Effector memory CD8-positive, alpha-beta T cell (primary cell): ENCODE results near the gene SYNGR1.
A peak's percentile ranks its signal among the peaks of the same experiment; 100 is the strongest.
"Not testable (repeated sequence)": the region's sequence is repeated elsewhere in the genome, so short reads cannot be mapped to it uniquely, and the experiment has no call there.

Experiments
- ATAC-seq: fragments of 150-1000 bp; cut with Tn5 transposase; replicated peaks from 2 replicates; pipeline ENCODE4 v1.10.0; 2021; ENCODE audit warnings: mild to moderate bottlenecking, moderate library complexity
- DNase-seq, 3 experiments: peaks; one replicate each; pipeline ENCODE4 v3.0.0; 2021
- H3K27ac Mint-ChIP-seq, 2 donors: one replicate each; pipeline ENCODE4 v1.8.0; 2022; ENCODE audit warnings: mild to moderate bottlenecking in 2 of 2, mixed read lengths in 2 of 2, moderate library complexity in 2 of 2
- H3K27me3 Mint-ChIP-seq, 2 donors: one replicate each; pipeline ENCODE4 v1.8.0; 2022; ENCODE audit warnings: mixed read lengths in 2 of 2
- H3K36me3 Mint-ChIP-seq: one replicate; pipeline ENCODE4 v1.8.0; 2022; ENCODE audit warnings: mild to moderate bottlenecking, moderate library complexity, mixed read lengths; ENCODE audit not compliant: insufficient read depth
- H3K4me1 Mint-ChIP-seq, 2 donors: one replicate each; pipeline ENCODE4 v1.8.0; 2022; ENCODE audit warnings: low read depth in 2 of 2, mixed read lengths in 2 of 2
- H3K4me3 Mint-ChIP-seq, 2 donors: one replicate each; pipeline ENCODE4 v1.8.0; 2022; ENCODE audit warnings: mild to moderate bottlenecking in 2 of 2, mixed read lengths in 2 of 2, moderate library complexity in 2 of 2
- H3K9me3 Mint-ChIP-seq, 2 donors: one replicate each; pipeline ENCODE4 v1.8.0; 2022; ENCODE audit warnings: mixed read lengths in 2 of 2

SYNGR1 gene

DNA sequence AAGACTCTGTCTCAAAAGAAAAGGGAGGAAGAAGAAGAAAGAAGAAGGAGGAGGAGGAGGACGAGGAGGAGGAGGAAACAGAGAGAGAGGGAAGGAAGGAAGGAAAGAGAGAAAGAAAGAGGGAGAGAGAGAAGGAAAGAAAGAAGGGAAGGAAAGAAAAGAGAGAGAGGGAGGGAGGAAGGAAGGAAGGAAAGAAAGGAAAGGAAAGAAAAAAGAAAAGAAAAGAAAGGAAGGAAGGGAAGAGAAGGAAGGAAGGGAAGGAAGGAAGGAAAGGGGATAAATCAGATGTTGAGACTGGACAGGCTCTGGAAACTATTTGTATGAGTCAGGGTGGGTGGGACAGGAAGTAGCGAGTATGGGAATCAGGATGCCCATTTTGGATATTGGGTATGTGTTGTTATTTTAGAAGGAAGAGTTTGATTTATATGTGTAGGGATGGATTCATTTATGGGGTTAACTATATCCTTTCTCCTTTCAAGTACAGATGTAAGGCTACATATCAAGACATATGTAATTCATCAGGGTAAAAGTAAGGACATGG, 24.3 kb upstream of the SYNGR1 start:
- Mint-ChIP-seq H3K4me3 (no peak overlapping the region), H3K27ac (peak overlapping the region in 1 of 2 donors; percentile 42), H3K9me3 (no peaks in the 10 kb centered on the region)

DNA sequence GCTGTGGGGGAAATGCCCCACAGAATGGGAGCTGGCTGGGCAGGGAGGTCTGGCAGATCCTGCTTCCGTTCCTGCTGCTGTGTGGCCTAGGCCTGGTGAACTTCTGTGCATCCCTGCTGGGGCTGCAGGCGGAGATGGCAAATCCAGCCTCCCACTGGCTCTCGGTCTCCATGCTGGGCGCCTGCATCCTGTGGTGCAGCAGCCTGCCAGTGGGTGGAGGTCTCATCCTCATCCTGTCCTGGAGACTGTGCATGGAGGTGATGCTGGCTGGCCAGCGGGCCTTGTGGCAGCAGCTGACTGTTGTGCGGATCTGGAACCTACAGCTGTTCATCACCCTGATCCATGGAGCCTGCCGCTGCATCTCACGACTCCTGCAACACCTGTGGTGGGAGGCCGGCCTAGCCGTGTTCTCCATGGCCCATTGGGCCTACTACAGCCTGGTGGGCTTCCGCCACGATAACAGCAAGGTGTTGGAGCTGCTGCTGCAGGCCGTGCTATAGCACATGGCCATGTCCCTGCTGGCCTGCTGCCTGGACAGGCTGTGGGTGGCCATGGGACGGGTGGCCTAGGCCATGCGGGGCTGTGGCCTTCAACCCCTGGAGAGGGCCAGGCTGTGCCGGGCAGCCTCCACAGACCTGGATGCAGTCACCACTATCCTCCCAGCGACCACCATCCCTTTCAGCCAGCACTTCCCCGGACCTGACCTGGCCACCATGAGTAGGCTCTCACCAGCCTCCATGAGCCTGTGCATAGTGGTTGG, 21.6 kb upstream of the SYNGR1 start:
- H3K27ac Mint-ChIP-seq = no peak overlapping the region
- DNase-seq (no peak), ATAC-seq (no peak)
- no peaks in the 10 kb centered on the region for H3K9me3 Mint-ChIP-seq
- H3K27me3 Mint-ChIP-seq = no peaks in the 10 kb centered on the region
- H3K4me3 Mint-ChIP-seq = no peak overlapping the region
- peaks cover 6% of the 10 kb centered on the region for H3K36me3 Mint-ChIP-seq
- H3K4me1 Mint-ChIP-seq = peaks cover 0 to 6% of the 10 kb centered on the region in 2 donors

More for the DNA sequence above, 24.3 kb upstream of the SYNGR1 start:
- Mint-ChIP-seq H3K27me3 (no peaks in the 10 kb centered on the region), H3K4me1 (peaks cover 0 to 3% of the 10 kb centered on the region in 2 donors), H3K36me3 (peaks cover 10% of the 10 kb centered on the region)
- ATAC-seq (no peak), DNase-seq (no peak)

DNA sequence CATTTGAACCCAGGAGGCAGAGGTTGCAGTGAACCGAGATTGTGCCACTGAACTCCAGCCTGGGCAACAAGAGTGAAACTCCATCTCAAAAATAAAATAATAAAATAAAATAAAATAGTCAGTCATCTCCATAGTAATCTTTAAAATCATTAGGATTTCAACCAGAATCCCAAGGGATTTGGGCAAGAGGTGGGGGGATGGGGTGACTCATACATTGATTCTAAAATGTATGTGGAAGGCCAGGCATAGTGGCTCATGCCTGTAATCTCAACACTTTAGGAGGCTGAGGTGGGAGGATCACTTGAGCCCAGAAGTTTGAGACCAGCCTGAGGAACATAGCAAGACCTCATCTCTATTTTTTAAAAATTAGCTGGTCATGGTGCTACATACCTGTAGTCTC, 19.2 kb upstream of the SYNGR1 start:
- not testable (repeated sequence) for H3K27ac Mint-ChIP-seq, H3K36me3 Mint-ChIP-seq, ATAC-seq, DNase-seq, H3K27me3 Mint-ChIP-seq, H3K4me1 Mint-ChIP-seq, H3K4me3 Mint-ChIP-seq, H3K9me3 Mint-ChIP-seq

DNA sequence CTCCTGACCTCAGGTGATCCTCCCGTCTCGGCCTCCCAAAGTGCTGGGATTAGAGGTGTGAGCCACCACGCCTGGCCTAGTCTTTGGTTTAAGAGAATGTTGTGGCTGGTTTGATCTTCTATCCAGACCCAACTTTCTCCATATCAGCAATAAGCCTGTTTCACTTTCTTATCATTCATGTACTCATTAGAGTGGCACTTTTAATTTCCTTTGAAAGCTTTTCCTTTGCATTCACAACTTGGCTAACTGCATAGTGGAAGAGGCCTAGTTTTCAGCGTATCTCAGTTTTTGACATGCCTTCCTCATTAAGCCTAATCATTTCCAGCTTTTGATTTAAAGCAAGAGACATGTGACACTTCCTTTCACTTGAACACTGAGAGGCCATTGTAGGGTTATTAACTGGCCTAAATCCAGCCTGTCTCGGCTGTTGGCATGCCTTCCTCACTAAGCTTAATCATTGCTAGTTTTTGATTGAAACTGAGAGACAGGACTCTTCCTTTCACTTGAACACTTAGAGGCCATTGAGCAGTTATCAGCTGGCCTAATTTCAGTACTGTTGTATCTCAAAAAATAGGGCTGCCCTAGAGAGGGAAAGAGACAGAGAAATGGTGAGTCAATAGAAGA, 17.2 kb upstream of the SYNGR1 start:
- no peaks in the 10 kb centered on the region for H3K27me3 Mint-ChIP-seq
- no peak overlapping the region for H3K4me3 Mint-ChIP-seq
- no peaks in the 10 kb centered on the region for H3K9me3 Mint-ChIP-seq
- no peak for ATAC-seq
- peaks cover 4% of the 10 kb centered on the region for H3K36me3 Mint-ChIP-seq
- peak overlapping the region in 1 of 2 donors; percentile 30 for H3K27ac Mint-ChIP-seq
- peaks cover 0 to 6% of the 10 kb centered on the region in 2 donors for H3K4me1 Mint-ChIP-seq
- no peak for DNase-seq

DNA sequence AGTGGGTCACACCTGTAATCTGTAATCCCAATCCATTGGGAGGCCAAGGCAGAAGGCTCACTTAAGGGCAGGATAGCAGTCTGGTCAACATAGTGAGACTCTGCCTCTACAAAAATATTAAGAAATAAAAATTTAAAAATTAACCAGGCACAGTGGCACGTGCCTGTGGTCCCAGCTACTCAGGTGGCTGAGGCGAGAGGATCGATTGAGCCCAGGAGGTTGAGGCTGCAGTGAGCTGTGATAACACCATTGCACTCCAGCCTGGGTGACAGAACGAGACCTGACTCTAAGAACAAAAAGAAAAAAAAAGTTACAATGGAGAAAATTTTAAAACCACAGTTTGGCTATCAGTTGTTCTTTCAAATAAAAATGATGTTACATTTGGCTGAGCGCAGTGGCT, 13.4 kb upstream of the SYNGR1 start:
- DNase-seq (no peak), ATAC-seq (no peak)
- H3K4me1 Mint-ChIP-seq = peaks cover 0 to 6% of the 10 kb centered on the region in 2 donors
- H3K4me3 Mint-ChIP-seq = no peak overlapping the region
- H3K36me3 Mint-ChIP-seq = no peaks in the 10 kb centered on the region
- H3K9me3 Mint-ChIP-seq = no peaks in the 10 kb centered on the region
- H3K27ac Mint-ChIP-seq = no peak overlapping the region
- peaks cover 5 to 7% of the 10 kb centered on the region in 2 donors for H3K27me3 Mint-ChIP-seq

DNA sequence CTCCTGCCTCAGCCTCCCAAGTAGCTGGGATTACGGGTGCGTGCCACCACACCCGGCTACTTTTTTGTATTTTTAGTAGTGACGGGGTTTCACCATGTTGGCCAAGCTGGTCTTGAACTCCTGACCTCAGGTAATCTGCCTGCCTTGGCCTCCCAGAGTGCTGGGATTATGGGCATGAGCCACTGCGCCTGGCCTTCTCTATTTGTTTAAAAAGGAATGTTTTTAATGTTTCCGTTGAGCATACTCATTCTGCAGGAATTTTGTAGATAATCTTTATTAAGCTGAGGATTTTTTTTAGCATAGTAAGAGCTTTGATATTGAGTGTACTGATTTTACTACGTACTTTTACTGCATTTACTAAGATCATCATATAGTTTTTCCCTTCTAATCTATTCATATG, 10.0 kb upstream of the SYNGR1 start:
- DNase-seq, H3K9me3 Mint-ChIP-seq, H3K36me3 Mint-ChIP-seq, H3K4me1 Mint-ChIP-seq, ATAC-seq, H3K27ac Mint-ChIP-seq, H3K4me3 Mint-ChIP-seq: not testable (repeated sequence)
- peaks cover 16 to 24% of the 10 kb centered on the region in 2 donors for H3K27me3 Mint-ChIP-seq

DNA sequence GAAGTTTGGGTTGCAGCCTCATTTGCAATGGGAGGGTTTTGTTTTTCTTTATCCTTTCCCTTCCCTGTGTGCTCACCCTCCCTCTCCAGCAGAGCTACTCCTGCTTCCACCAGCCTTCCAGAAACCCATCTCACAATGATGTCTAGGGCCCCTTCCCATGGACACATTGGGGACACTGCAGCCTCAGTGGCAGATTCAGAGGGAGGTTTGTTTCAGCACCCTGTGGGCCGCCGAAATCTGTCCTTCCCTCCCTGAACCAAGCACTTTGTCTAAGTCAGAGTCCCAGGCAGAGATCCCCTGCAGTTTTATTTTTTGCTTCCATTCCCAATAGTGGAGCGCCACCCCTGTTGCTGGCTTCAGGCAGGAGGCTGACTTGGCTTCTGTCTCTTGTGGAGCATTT, 8.6 kb upstream of the SYNGR1 start:
- ATAC-seq = no peak

DNA sequence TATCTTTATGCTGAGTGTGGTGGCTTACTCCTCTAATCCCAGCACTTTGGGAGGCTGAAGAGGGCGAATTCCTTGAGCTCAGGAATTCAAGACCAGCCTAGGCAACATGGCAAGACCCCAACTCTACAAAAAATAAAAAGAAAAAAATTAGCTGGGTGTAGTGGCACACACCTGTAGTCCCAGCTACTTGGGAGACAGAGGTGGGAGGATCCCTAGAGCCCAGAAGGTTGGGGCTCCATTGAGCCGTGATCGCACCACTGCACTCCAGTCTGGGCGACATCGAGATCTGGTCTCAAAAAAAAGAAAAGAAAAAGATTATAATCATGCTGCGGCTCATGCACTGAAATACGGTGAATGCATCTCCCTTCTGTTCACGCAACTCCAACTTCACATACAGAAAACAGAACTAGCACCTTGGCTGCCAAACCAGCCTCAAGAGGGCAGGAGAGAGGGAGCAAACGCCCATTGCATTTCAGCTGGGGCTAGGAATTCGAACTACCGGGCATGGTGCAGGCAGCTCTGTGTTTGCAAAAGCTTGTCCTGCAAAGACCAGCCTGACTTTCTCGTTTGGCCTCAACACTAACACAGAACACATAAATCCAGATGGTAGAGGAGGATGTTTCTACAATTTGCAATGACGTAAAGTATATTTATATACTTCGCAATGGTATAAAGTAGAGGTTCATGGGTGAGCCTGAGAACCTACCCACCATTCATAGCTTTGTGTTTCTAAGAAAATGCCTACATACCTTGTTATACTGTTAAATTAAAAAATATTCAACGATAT, 6.3 kb upstream of the SYNGR1 start:
- DNase-seq = peak; percentile 44 to 46 (median 44)
- peak; percentile 79 for ATAC-seq
- Mint-ChIP-seq H3K27ac (no peak overlapping the region), H3K36me3 (no peaks in the 10 kb centered on the region), H3K9me3 (no peaks in the 10 kb centered on the region), H3K27me3 (peaks cover 20 to 35% of the 10 kb centered on the region in 2 donors), H3K4me3 (no peak overlapping the region), H3K4me1 (peaks cover 4 to 5% of the 10 kb centered on the region in 2 donors)

More for the DNA sequence above, 8.6 kb upstream of the SYNGR1 start:
- H3K27ac Mint-ChIP-seq = no peak overlapping the region
- DNase-seq = no peak
- H3K36me3 Mint-ChIP-seq = no peaks in the 10 kb centered on the region
- no peaks in the 10 kb centered on the region for H3K9me3 Mint-ChIP-seq
- H3K27me3 Mint-ChIP-seq = peaks cover 16 to 27% of the 10 kb centered on the region in 2 donors
- no peak overlapping the region for H3K4me3 Mint-ChIP-seq
- peaks cover 4 to 5% of the 10 kb centered on the region in 2 donors for H3K4me1 Mint-ChIP-seq

DNA sequence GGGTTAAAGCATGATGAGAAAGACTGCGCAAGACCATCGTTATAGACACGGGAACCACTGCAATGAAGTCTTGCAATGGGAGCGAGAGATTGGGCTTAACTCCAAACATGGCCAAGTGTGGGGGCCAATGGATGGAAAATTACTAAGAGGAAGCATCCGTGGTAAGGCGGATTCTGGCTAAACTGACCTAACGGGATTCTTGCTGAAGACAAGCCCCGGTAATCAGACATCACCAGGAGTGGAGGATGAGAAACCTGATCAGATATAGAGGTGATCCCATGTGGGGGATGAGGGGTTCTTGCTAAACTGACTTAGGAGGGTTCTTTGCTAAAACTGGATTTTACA, 5.8 kb upstream of the SYNGR1 start:
- H3K27me3 Mint-ChIP-seq = peaks cover 24 to 41% of the 10 kb centered on the region in 2 donors
- H3K9me3 Mint-ChIP-seq = no peaks in the 10 kb centered on the region
- ATAC-seq = no peak

DNA sequence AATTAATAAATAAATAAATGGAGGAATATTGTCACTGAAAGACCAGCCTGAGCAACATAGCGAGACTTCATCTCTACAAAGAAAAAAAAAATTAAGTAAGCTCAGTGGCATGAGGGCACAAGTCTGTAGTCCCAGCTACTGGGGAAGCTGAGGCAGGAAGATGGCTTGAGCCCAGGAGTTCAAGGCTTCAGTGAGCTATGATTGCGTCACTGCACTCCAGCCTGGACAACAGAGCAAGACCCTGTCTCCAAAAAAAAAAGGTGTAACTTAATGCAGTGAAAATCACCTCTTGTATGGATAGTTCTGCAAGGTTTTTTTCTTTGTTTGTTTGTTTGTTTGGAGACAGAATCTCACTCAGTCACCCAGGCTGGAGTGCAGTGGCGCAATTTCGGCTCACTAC, 4.6 kb upstream of the SYNGR1 start:
- H3K4me3 Mint-ChIP-seq = no peak overlapping the region
- peaks cover 29 to 47% of the 10 kb centered on the region in 2 donors for H3K27me3 Mint-ChIP-seq

More for the DNA sequence above, 5.8 kb upstream of the SYNGR1 start:
- Mint-ChIP-seq H3K4me1 (peaks cover 4 to 5% of the 10 kb centered on the region in 2 donors), H3K4me3 (no peak overlapping the region), H3K27ac (no peak overlapping the region), H3K36me3 (no peaks in the 10 kb centered on the region)
- no peak for DNase-seq

DNA sequence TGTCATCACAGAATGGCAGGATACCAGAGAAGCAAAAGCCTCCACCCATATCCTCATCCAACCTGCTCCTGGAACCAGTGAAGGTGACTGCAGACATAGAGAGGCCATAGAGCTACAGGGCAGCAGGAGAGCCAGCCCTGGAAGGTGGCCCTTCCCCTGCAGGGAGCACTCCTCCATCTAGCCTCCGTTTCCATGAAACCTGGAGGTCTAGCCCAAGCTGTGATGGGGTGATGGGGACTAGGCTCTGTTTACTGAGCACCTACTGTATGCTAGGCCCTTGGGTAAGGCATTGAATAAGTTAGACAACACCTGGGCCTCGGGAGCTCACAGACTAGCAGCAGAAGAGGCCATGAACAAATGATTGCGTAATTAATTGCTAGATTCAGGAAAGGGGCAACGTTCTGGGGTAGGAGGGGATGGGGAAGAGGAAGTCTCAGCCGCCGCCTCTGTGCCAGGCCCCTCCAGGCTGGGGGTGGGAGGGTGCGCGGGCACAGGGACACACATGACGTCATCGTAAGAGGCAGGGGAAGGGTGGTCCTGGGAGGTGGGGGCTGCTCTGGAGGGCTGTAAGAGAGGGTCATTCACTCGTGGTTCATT, 784 bp upstream of the SYNGR1 start:
- H3K4me3 Mint-ChIP-seq = peak overlapping the region; percentile 77
- peaks cover 32 to 48% of the 10 kb centered on the region in 2 donors for H3K27me3 Mint-ChIP-seq
- H3K9me3 Mint-ChIP-seq = no peaks in the 10 kb centered on the region
- H3K27ac Mint-ChIP-seq = peak overlapping the region; percentile 35 to 46
- peaks cover 4 to 12% of the 10 kb centered on the region in 2 donors for H3K4me1 Mint-ChIP-seq
- ATAC-seq (no peak), DNase-seq (no peak)
- H3K36me3 Mint-ChIP-seq = no peaks in the 10 kb centered on the region

More for the DNA sequence above, 4.6 kb upstream of the SYNGR1 start:
- ATAC-seq (no peak), DNase-seq (no peak)
- Mint-ChIP-seq H3K27ac (no peak overlapping the region), H3K9me3 (no peaks in the 10 kb centered on the region), H3K36me3 (no peaks in the 10 kb centered on the region), H3K4me1 (peaks cover 6 to 9% of the 10 kb centered on the region in 2 donors)

DNA sequence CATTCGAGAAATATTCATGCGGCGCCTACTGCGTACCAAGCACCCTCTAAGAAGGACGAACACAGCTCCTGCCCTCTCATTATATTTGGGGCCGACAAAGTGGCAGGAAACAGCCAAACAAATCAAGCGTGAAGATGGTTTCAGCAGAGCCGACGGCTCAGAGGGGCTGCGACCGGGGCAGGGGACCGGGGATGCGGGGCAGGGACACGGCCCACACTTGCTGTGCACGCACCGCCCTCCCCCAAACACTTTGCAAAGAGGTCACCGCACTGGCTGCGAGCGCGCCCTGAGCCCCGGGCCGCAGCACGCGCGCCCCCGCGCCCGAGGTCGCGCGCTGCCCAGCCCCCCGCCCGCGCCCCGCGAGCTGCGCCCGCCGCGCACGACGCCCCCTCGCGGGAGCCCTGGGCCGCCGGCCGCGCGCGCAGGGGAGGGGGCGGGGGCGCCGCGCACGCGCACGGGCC, 255 bp upstream of the SYNGR1 start:
- Mint-ChIP-seq H3K4me3 (peak overlapping the region; percentile 77), H3K4me1 (peaks cover 4 to 12% of the 10 kb centered on the region in 2 donors), H3K27ac (peak overlapping the region; percentile 35 to 46), H3K36me3 (no peaks in the 10 kb centered on the region), H3K9me3 (no peaks in the 10 kb centered on the region), H3K27me3 (peaks cover 27 to 43% of the 10 kb centered on the region in 2 donors)
- DNase-seq = no peak
- ATAC-seq = peak; percentile 42
